Measurements from ENCODE around the gene FRMD4B.

- TF ChIP-seq CTCF (IDR thresholded peaks at IDR 0.05; ENCODE audit: insufficient read depth, low read length) = no peak
- TF ChIP-seq GABPA (IDR thresholded peaks at IDR 0.05; ENCODE audit: low read depth) = no peak
- no peak for TF ChIP-seq SPI1 (IDR thresholded peaks at IDR 0.05; ENCODE audit: borderline replicate concordance, low read depth)
Measured at GRCh38 chr3:69364354-69364753, 21.5 kb downstream of the FRMD4B start.
